Measurements from ENCODE around the gene PTH2R. TPM values are rescaled to one million over a fixed set of nuclear protein-coding genes. Genes with fewer than 3 reads are reported as not detected.
"Not testable (repeated sequence)": the region's sequence is repeated elsewhere in the genome, so short reads cannot be mapped to it uniquely, and the experiment has no call there.

Gene PTH2R
- total RNA-seq, 1 donor from 2014 or later: under 0.01 TPM

DNA sequence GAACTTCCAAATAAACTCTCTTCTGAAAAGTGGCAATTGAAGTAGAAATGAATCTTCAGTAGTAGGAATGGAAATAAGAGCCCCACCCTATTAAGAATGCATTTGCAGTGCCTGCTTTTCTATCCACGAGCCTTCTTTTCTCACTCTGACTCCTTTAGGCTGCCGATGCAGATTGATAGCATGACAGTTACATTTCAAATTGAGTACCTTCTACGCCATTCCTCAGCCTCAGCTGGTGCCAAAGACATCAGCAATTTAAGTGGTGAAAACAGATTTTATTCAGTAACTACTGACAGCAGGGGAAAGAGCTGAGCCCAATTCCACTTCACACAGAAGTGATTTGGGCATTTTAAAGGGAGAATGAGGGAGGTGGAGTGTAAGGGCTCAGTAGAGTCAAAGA, 85.5 kb downstream of the PTH2R start:
- Histone ChIP-seq H3K27me3 (ENCODE audit: control insufficient read depth, insufficient read depth, low read length) (peaks cover 1% of the 10 kb centered on the region), H3K36me3 (ENCODE audit: control insufficient read depth, insufficient read depth, low read length) (no peaks in the 10 kb centered on the region), H3K4me3 (ENCODE audit: low read depth, low read length) (no peak overlapping the region)
- DNase-seq (ENCODE audit: low read depth): no peak
- no peak for FAIRE-seq
- TF ChIP-seq, protein P1, sequence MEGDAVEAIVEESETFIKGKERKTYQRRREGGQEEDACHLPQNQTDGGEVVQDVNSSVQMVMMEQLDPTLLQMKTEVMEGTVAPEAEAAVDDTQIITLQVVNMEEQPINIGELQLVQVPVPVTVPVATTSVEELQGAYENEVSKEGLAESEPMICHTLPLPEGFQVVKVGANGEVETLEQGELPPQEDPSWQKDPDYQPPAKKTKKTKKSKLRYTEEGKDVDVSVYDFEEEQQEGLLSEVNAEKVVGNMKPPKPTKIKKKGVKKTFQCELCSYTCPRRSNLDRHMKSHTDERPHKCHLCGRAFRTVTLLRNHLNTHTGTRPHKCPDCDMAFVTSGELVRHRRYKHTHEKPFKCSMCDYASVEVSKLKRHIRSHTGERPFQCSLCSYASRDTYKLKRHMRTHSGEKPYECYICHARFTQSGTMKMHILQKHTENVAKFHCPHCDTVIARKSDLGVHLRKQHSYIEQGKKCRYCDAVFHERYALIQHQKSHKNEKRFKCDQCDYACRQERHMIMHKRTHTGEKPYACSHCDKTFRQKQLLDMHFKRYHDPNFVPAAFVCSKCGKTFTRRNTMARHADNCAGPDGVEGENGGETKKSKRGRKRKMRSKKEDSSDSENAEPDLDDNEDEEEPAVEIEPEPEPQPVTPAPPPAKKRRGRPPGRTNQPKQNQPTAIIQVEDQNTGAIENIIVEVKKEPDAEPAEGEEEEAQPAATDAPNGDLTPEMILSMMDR (IDR thresholded peaks at IDR 0.05; ENCODE audit: insufficient read depth, low read length, severe bottlenecking): no peak

DNA sequence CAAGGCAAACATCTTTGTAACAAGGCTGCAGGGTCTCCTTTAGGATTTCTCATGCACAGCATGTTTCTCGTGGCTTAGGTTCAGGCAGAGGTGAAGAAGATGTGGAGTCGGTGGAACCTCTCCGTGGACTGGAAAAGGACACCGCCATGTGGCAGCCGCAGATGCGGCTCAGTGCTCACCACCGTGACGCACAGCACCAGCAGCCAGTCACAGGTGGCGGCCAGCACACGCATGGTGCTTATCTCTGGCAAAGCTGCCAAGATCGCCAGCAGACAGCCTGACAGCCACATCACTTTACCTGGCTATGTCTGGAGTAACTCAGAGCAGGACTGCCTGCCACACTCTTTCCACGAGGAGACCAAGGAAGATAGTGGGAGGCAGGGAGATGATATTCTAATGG, 86.6 kb downstream of the PTH2R start:
- H3K36me3 ChIP-seq (ENCODE audit: control insufficient read depth, insufficient read depth, low read length): no peaks in the 10 kb centered on the region
- H3K4me3 ChIP-seq (ENCODE audit: low read depth, low read length): no peak overlapping the region
- TF ChIP-seq, protein P1 (IDR thresholded peaks at IDR 0.05; ENCODE audit: insufficient read depth, low read length, severe bottlenecking): no peak
- FAIRE-seq (no peak), DNase-seq (ENCODE audit: low read depth) (no peak)
- peaks cover 1% of the 10 kb centered on the region for H3K27me3 ChIP-seq (ENCODE audit: control insufficient read depth, insufficient read depth, low read length)

DNA sequence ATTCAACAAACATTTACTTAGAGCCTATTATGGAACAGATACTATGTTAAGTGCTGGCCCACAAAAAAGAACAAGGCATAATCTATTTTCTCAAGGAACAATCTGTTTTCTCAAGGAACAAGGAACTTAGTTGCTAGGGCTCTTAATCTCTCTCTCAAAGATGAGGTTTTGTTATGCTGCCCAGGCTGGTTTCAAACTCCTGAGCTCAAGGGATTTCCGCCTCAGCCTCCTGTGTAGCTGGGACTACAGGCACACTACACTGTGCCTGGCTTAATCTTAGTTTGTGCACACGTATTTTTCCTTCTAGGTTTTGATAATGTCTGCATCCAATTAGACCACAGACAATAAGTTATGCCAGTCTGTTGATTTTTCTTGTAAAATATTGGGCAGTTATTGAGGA, 89.5 kb downstream of the PTH2R start:
- TF ChIP-seq, protein P1 (IDR thresholded peaks at IDR 0.05; ENCODE audit: insufficient read depth, low read length, severe bottlenecking): no peak
- DNase-seq (ENCODE audit: low read depth) (no peak), FAIRE-seq (no peak)
- Histone ChIP-seq H3K4me3 (ENCODE audit: low read depth, low read length) (no peak overlapping the region), H3K36me3 (ENCODE audit: control insufficient read depth, insufficient read depth, low read length) (no peaks in the 10 kb centered on the region), H3K27me3 (ENCODE audit: control insufficient read depth, insufficient read depth, low read length) (peaks cover 1% of the 10 kb centered on the region)

DNA sequence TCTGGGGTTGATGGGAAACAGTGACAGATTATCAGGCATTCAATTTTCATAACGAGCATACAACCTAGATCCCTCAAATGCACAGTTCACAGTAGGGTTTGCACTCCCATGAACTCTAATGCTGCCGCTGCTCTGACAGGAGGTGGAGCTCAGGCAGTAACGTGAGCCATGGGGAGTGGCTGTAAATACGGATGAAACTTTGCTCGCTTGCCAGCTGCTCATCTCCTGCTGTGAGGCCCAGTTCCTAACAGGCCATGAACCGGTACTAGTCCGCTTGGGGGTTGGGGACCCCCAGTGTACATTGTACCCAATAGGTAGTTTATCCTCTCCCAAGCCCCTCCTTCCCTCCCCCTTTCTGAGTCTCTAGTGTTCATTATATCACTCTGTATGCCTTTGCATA, 94.6 kb downstream of the PTH2R start:
- no peak for FAIRE-seq
- Histone ChIP-seq H3K4me3 (ENCODE audit: low read depth, low read length) (no peak overlapping the region), H3K27me3 (ENCODE audit: control insufficient read depth, insufficient read depth, low read length) (no peaks in the 10 kb centered on the region), H3K36me3 (ENCODE audit: control insufficient read depth, insufficient read depth, low read length) (no peaks in the 10 kb centered on the region)
- TF ChIP-seq, protein P1 (IDR thresholded peaks at IDR 0.05; ENCODE audit: insufficient read depth, low read length, severe bottlenecking): no peak
- DNase-seq (ENCODE audit: low read depth): peak; percentile 4

DNA sequence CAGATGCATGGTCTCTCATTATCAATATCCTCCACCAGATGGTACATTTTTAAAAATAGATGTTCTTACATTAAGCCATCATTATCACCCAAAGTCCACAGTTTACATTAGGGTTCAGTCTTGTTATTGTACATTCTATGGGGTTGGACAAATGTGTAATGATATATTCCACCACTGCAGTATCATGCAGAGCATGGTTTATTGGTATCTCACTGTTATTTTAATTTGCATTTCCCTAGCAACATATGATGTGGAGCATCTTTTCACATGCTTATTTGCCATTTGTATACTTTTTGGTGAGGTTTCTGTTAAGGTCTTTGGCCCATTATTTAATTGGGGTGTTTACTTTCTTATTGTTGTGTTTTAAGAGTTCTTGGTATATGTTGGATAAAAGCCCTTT, 95.7 kb downstream of the PTH2R start:
- TF ChIP-seq, protein P1 (IDR thresholded peaks at IDR 0.05; ENCODE audit: insufficient read depth, low read length, severe bottlenecking): no peak
- Histone ChIP-seq H3K36me3 (ENCODE audit: control insufficient read depth, insufficient read depth, low read length) (no peaks in the 10 kb centered on the region), H3K27me3 (ENCODE audit: control insufficient read depth, insufficient read depth, low read length) (no peaks in the 10 kb centered on the region), H3K4me3 (ENCODE audit: low read depth, low read length) (no peak overlapping the region)
- DNase-seq (ENCODE audit: low read depth): no peak
- FAIRE-seq: no peak

DNA sequence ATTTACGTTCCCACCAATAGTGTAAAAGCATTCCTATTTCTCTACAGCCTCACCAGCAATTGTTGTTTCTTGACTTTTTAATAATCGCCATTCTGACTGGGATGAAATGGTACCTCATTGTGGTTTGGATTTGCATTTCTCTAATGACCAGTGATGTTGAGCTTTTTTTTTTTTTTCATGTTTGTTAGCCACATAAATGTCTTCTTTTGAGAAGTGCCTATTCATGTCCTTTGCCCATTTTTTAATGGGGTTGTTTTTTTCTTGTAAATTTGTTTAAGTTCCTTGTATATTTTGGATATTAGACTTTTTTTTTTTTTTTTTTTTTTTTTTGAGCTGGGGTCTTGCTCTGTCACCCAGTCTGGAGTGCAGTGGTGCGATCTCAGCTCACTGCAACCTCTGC, 98.8 kb downstream of the PTH2R start:
- not testable (repeated sequence) for H3K36me3 ChIP-seq (ENCODE audit: control insufficient read depth, insufficient read depth, low read length); DNase-seq (ENCODE audit: low read depth); H3K4me3 ChIP-seq (ENCODE audit: low read depth, low read length); FAIRE-seq; H3K27me3 ChIP-seq (ENCODE audit: control insufficient read depth, insufficient read depth, low read length)

Data from bronchial epithelial cell (primary cell).